NCI-H1436 treated with DMSO at 0.1 percent for 48 hours (cell line): ENCODE data around the gene CCL8.

Source experiments
- DNase-seq: peaks from one replicate; lab custom pipeline; 2025; lab: John Stamatoyannopoulos, UW

CCL8 gene

DNA sequence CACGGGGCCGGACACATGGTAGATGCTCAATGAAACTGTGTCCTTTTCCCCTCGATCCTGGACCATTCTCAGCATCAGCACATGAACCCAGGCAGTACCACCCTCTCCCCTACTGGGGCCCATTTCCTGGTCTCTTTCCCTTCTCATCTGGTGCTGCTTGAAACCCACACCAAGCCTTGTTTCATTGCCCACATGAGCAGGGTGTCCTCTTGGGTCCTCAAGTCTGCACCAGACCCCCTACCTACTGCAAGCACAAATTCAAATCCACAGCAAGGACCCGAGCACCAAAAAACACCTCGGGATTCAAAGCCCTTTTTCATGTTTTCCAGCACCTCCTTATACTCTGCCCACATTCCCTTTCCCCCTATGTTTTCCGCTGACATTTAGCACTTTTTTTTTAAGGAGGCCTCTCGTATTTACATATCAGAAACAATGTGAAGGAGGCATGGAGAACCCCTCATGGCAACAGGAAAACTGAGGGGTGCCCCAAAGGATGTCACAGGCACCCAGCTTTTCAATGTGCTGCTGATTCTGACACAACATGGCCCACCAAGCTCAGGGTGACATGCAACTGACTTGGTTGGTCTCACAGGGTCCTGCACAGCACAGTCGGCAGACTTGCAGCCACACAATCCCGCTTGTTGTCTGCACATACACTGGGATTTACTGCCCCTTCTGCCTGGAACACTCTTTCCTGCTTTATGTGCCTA lies 48.4 kb downstream of the CCL8 start:
- DNase-seq = no peak

DNA sequence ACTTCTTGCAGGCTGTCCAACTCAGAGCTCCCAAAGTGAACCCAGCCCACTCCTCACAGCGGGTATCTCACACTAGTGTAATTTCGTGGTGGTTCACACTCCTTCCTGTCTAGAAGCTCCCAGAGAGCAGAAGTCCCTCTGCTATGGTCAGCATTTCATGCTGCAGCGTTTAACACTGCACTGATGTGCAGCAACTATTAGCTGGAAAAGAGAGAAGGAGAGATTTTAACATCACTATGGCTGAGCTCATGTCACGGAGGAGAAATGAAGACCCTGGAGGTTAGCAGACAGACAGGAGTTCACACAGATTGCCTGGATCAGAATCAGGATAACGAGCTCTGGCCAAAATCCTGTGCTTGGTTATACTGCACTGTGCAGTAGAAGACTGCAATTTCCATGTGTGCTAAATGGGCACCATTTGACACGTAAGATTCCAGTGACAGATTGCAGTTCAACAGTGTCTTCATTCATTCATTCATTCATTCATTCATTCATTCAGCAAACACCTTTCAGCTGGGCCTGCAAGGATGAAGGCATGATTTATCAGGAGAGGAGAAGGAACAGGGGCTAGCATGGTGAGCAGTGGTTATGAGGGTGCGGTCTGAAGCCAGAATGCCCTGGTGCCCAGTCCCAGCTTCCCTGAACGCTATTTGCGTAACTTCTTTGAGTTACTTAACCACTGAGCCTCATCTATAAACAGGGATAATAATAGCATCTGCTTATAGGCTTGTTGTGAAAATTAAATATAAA lies 49.1 kb downstream of the CCL8 start:
- DNase-seq = no peak

DNA sequence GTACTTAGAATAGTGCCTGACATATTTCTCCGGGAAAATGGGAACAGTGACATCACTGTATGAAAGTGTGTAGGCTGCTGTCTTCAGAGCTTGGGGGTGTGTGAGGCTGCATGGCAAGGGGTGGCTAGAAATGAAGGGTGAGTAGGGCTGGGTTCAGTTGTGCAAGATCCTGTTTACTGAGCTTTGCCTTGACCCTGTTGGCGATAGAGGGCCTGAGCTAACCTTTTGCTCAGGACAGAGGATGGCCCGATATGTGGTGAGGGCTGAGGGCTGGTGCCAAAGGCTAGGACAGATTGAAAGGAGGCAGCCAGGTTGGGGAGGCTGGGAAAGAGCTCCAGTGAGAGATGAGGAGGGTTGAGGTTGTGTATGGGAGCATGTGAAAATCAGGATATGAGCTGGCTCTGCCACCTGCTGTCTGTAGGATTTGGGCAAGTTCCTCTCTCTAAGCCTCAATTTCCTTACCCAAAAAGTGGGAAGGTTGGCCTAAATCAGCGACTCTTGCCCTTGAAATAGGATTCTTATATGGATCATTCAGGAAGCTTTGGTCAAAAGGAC lies 49.8 kb downstream of the CCL8 start:
- no peak for DNase-seq

DNA sequence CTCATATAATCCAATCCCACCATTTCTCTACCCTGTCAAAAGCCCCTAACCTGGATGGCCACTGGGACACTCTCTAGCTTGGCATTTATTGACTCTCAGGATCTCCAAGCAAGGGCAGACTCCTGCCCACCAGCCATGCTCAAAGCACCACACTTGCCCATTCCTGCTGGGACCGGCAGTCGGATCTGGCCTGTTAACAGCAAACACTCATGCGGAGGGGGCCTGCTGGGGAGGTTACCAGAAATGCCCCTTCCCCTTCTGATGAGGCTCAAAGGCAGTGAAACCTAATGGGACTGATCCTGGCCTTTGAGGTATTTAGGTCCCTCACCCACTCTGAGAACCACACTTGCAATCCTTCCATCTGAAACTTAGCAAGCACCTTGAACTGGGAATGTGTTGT lies 50.3 kb downstream of the CCL8 start:
- no peak for DNase-seq

DNA sequence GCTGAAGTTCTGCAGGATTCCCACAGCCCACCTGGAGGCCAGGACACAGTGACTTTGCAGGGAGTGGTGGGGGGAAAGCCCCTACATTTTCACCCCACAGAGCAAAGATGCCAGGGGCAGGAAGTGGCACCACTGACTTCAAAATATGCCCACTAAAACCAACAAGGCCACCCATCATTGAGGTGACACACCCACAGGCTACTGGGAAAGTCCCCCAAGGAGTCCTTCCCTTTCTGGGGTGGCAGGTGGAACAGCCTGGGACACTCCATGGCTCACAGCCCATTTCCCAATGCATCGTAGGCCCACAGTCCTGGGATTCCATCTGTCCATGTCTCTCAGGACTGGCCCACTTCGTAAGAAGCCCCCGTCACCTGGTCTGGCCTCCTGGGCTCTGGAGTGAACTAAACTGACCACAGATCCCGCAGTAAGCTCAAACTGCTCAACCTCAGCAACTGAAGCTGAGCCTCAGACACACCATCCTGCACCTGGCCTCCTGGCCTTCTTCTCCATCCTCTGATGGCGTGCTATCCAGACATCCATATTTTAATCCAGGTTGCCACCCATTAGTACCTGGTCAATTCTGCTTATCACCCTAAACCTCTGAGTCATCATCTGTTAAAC lies 51.3 kb downstream of the CCL8 start:
- no peak for DNase-seq

DNA sequence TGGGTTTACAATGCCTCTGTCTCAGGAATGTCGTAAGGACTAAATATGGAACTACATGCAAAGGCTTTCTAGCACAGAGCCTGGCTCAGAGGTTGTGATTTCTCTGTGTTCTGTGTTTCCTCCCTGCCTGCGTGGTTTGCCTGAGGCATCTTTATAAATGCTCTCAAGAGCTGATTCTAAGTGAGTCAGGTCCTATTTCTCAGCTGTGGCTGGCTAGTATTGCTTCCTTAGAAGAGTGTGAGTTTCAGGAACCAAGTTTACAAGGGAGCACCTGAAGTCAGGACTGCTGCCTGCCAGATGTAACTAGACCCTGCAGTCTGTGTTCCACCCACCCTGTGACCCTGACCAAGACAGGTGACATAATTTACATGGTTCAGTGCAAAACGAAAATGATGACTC lies 51.8 kb downstream of the CCL8 start:
- no peak for DNase-seq
